GM18505 (cell line): ENCODE measurements around the gene LGALS7B.
"Not testable (repeated sequence)": the region's sequence is repeated elsewhere in the genome, so short reads cannot be mapped to it uniquely, and the experiment has no call there.

Source experiments
- ATAC-seq: cut with Tn5 transposase; IDR thresholded peaks from one replicate; pipeline ENCODE4 v1.9.1; 2021; ENCODE audit not compliant: unreplicated experiment
- POLR2A ChIP-seq: IDR thresholded peaks from 4 replicates; pipeline ENCODE4 v1.6.1; 2011; ENCODE audit warnings: borderline replicate concordance; ENCODE audit not compliant: insufficient read depth, insufficient read length; ENCODE audit errors: extremely low read depth

The LGALS7B gene

DNA sequence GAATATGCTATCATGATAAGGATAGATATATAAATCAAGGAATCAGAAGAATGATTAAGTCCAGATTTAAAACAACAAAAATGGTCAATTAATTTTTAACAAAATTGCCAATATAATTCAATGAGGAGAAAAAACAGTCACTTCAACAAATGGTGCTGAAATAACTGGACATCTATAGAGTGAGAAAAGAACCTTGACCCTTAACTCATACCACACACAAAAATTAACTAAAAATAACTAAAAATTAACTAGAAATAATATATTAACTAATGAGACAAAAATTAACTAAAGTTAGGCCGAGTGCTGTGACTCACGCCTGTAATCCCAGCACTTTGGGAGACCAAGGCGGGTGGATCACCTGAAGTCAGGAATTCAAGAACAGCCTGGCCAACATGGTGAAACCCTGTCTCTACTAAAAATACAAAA is 25.2 kb upstream of the LGALS7B start:
- ATAC-seq = no peak
- TF ChIP-seq POLR2A = no peak

DNA sequence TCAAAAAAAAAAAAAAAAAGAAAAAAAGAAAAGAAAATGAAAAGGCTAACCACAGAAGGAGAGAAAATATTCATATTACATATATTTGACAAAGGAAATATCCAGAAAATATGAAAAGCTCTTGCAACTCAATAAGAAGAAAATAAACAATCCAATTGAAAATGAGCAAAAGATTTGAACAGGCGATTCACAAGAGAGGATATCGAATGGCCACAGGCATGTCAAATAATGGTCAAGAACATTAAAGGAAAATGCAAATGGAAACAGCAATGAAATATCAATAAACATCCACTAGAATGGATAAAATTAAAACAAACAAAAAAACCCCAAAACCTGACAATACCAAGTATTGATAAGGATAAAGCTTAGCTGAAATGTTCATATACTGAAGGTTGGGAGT is 23.8 kb upstream of the LGALS7B start:
- TF ChIP-seq POLR2A = no peak
- ATAC-seq = no peak

DNA sequence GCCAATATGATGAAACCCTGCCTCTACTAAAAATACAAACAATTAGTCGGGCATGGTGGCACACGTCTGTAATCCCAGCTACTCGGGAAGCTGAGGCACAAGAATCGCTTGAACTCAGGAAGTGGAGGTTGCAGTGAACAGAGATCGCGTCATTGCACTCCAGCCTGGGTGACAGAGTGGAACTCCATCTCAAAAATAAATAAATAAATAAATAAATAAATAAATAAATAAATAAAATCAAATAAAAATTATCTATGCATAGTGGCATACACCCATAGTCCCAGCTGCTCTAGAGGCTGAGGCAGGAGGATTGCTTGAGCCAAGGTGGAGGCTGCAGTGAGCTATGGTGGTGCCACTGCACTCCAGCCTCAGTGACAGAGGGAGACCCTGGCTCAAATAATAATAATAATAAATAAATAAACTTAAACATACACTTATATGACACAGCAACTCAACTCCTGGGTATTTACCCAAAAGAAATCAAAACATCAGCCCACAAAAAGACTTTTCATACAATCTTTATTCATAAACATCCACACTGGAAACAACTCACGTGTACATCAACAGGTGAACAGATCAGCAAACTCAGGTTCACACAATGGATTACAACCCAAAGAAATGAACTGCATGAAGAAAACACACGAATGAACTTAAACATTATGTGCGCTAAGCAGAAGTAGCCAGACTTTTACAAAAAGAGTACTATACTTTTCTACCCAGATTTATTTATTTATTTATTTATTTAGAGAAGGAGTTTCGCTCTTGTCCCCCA is 22.5 kb upstream of the LGALS7B start:
- ATAC-seq = no peak
- TF ChIP-seq POLR2A = no peak

GRCh38 chr19:38769635-38770211 is 19.3 kb upstream of the LGALS7B start:
- peak; percentile 76 for ATAC-seq

GRCh38 chr19:38770228-38770948 is 18.6 kb upstream of the LGALS7B start:
- not testable (repeated sequence) for ATAC-seq

More at GRCh38 chr19:38769635-38770211, 19.3 kb upstream of the LGALS7B start:
- TF ChIP-seq POLR2A = peak; percentile 68

GRCh38 chr19:38770949-38771275 is 18.1 kb upstream of the LGALS7B start:
- ATAC-seq = not testable (repeated sequence)

- not testable (repeated sequence) for ATAC-seq
These were observed 17.4 kb upstream of the LGALS7B start for GRCh38 chr19:38771569-38771968.

GRCh38 chr19:38773469-38774177 is 15.4 kb upstream of the LGALS7B start, which contains the start of gene LGALS7:
TSS of gene LGALS7 (minus strand) at chr19:38773517. CDS start at chr19:38773492, 25 bp downstream.
- ATAC-seq = no peak

DNA sequence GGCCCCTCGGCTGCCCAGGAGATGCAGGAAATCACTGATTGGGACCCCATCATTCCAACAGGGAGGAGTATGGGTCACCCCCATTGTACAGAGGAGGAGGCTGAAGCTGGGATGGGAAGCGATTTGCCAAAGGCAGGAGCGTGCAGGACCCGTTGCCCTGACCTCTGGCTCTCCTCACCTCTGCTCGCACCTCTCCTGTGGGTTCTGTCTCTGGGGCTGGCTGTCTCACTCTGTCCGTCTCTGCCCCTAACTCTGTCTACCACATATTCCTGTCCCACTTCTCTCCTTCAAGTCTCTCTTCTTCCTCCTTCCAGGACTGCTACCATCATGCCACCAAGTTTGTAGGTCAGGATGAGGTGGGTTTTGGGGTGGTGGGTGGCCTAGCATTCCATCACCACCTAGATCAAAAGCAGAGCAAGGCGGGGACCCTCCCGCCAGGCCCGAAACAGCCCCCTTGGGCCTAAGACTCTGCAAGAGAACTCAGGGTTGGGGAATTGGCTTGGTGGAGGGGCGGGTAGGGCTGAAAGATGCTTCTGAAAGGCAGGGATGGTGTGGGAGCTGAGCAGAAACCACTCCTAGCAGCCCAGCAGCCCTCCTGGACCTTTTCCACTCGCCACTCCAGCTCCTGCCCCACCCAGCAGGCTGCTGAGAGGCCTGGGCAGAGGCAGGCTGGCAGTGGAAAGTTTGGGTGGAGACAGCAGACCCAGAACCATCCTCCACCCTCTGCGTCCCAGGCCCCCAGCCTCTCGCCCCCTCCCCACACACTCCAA is 14.6 kb upstream of the LGALS7B start:
- no peak for ATAC-seq
- TF ChIP-seq POLR2A = no peak

More at GRCh38 chr19:38773469-38774177, 15.4 kb upstream of the LGALS7B start, which contains the start of gene LGALS7:
- no peak for TF ChIP-seq POLR2A

- ATAC-seq = no peak
- TF ChIP-seq POLR2A = no peak
These were observed 10.3 kb upstream of the LGALS7B start for GRCh38 chr19:38778733-38779132.

GRCh38 chr19:38780443-38780842 is 8.6 kb upstream of the LGALS7B start:
- TF ChIP-seq POLR2A = no peak
- no peak for ATAC-seq

- no peak for TF ChIP-seq POLR2A
- ATAC-seq = no peak
These were observed 7.9 kb upstream of the LGALS7B start for GRCh38 chr19:38781058-38781457.

GRCh38 chr19:38782212-38782611 is 6.8 kb upstream of the LGALS7B start:
- ATAC-seq = not testable (repeated sequence)
